HG02610 (cell line): ENCODE measurements around the gene SIPA1L3.
"Not testable (repeated sequence)": the region's sequence is repeated elsewhere in the genome, so short reads cannot be mapped to it uniquely, and the experiment has no call there.

ENCODE experiments used
- ATAC-seq: cut with Tn5 transposase; IDR thresholded peaks from one replicate; pipeline ENCODE4 v1.9.1; 2021; ENCODE audit warnings: mild to moderate bottlenecking, moderate library complexity; ENCODE audit not compliant: unreplicated experiment

Gene SIPA1L3

GRCh38 chr19:37906869-37907734 lies at the start of gene SIPA1L3:
TSS of gene SIPA1L3 (plus strand) at chr19:37907208. CDS start at chr19:38081566, 174,358 bp downstream.
- ATAC-seq = peak; percentile 87

GRCh38 chr19:37864501-37864900 lies 42.5 kb upstream of the SIPA1L3 start:
- no peak for ATAC-seq

GRCh38 chr19:37865930-37866329 lies 41.1 kb upstream of the SIPA1L3 start:
- ATAC-seq = not testable (repeated sequence)

GRCh38 chr19:37867831-37868230 lies 39.2 kb upstream of the SIPA1L3 start:
- no peak for ATAC-seq

GRCh38 chr19:37869766-37870340 lies 37.2 kb upstream of the SIPA1L3 start:
- ATAC-seq = no peak

- ATAC-seq = no peak
Observed at GRCh38 chr19:37872383-37872782, 34.6 kb upstream of the SIPA1L3 start.

- no peak for ATAC-seq
Observed at GRCh38 chr19:37874784-37875183, 32.2 kb upstream of the SIPA1L3 start.

- ATAC-seq = no peak
Observed at GRCh38 chr19:37876032-37876431, 31.0 kb upstream of the SIPA1L3 start.

GRCh38 chr19:37877147-37877546 lies 29.9 kb upstream of the SIPA1L3 start:
- ATAC-seq = no peak

GRCh38 chr19:37885392-37885791 lies 21.6 kb upstream of the SIPA1L3 start:
- no peak for ATAC-seq

- no peak for ATAC-seq
Observed at GRCh38 chr19:37886571-37886970, 20.4 kb upstream of the SIPA1L3 start.

GRCh38 chr19:37893845-37894575 lies 13.0 kb upstream of the SIPA1L3 start:
- no peak for ATAC-seq

GRCh38 chr19:37896180-37896579 lies 10.8 kb upstream of the SIPA1L3 start:
- no peak for ATAC-seq

GRCh38 chr19:37899453-37899852 lies 7.6 kb upstream of the SIPA1L3 start:
- ATAC-seq = no peak

GRCh38 chr19:37899966-37900365 lies 7.0 kb upstream of the SIPA1L3 start:
- ATAC-seq = no peak

- no peak for ATAC-seq
Observed at GRCh38 chr19:37902668-37903067, 4.3 kb upstream of the SIPA1L3 start.

- ATAC-seq = no peak
Observed at GRCh38 chr19:37903096-37903495, 3.9 kb upstream of the SIPA1L3 start.

GRCh38 chr19:37905946-37906868 lies 801 bp upstream of the SIPA1L3 start, which contains the start of gene WDR87:
TSS of gene WDR87 (minus strand) at chr19:37906594. CDS start at chr19:37898239, 8,355 bp downstream.
- peak; percentile 14 for ATAC-seq

GRCh38 chr19:37907735-37908455 lies 887 bp downstream of the SIPA1L3 start:
- no peak for ATAC-seq
